HT1080 (cell line): ENCODE results near the gene HMMR. TPM values are rescaled to one million over a fixed set of nuclear protein-coding genes. Genes with fewer than 3 reads are reported as not detected.
A peak's percentile ranks its signal among the peaks of the same experiment; 100 is the strongest.

Experiments
- DNase-seq: peaks from one replicate; pipeline ENCODE4 v3.0.0-alpha.2; 2015; ENCODE audit warnings: low read depth
- total RNA-seq: library from RNA; depleted of rRNA; stranded (reverse); fragments of >200 nt; shearing (Covaris generic); gene quantifications from 2 replicates; pipeline ENCODE4 v1.2.3, GENCODE V29; 2014

HMMR gene
- total RNA-seq, 1 experiment from 2014 or later: 71.2 TPM

- peak; percentile 10 for DNase-seq
Observed at GRCh38 chr5:163458778-163459385, 1.6 kb upstream of the HMMR start.

GRCh38 chr5:163459462-163459818 is 992 bp upstream of the HMMR start:
- no peak for DNase-seq

- DNase-seq: peak; percentile 95
Observed at GRCh38 chr5:163459819-163460561, 442 bp upstream of the HMMR start, which contains the start of gene NUDCD2. Gene NUDCD2 (minus strand): TSS chr5:163460102. CDS start chr5:163460050, 52 bp downstream.

- DNase-seq: no peak
Observed at GRCh38 chr5:163463063-163463435, 2.6 kb downstream of the HMMR start.

- no peak for DNase-seq
Observed at GRCh38 chr5:163467682-163468081, 7.2 kb downstream of the HMMR start.

- no peak for DNase-seq
Observed at GRCh38 chr5:163473635-163474243, 13.3 kb downstream of the HMMR start.

GRCh38 chr5:163475411-163475810 is 15.0 kb downstream of the HMMR start:
- DNase-seq: no peak

GRCh38 chr5:163478126-163478981 is 17.9 kb downstream of the HMMR start:
- DNase-seq: peak; percentile 49

GRCh38 chr5:163478982-163479271 is 18.5 kb downstream of the HMMR start:
- DNase-seq: no peak

- peak; percentile 27 for DNase-seq
Observed at GRCh38 chr5:163489055-163489744, 28.8 kb downstream of the HMMR start.

GRCh38 chr5:163489745-163490075 is 29.3 kb downstream of the HMMR start:
- no peak for DNase-seq

- peak; percentile 71 for DNase-seq
Observed at GRCh38 chr5:163496286-163496685, 35.9 kb downstream of the HMMR start.

GRCh38 chr5:163497315-163497714 is 36.9 kb downstream of the HMMR start:
- no peak for DNase-seq

- peak; percentile 66 for DNase-seq
Observed at GRCh38 chr5:163498886-163499285, 38.5 kb downstream of the HMMR start.

- no peak for DNase-seq
Observed at GRCh38 chr5:163502521-163502920, 42.1 kb downstream of the HMMR start.

GRCh38 chr5:163503106-163504078 is 43.0 kb downstream of the HMMR start:
- DNase-seq: no peak

- DNase-seq: peak; percentile 56
Observed at GRCh38 chr5:163504079-163504931, 43.9 kb downstream of the HMMR start.

GRCh38 chr5:163505049-163505367 is 44.6 kb downstream of the HMMR start:
- DNase-seq: no peak

- peak; percentile 96 for DNase-seq
Observed at GRCh38 chr5:163505368-163506094, 45.1 kb downstream of the HMMR start, which contains the start of gene MAT2B. Gene MAT2B (plus strand): TSS chr5:163505619. CDS start chr5:163505687, 68 bp downstream.
